Occipital lobe (tissue), 2 donors: ENCODE measurements around the gene SULT4A1. TPM values are rescaled to one million over a fixed set of nuclear protein-coding genes. Genes with fewer than 3 reads are reported as not detected.

Experiments
- DNase-seq: peaks from one replicate; lab custom pipeline; 2025; lab: John Stamatoyannopoulos, UW
- total RNA-seq: library from RNA; depleted of rRNA; stranded (reverse); fragments of >200 nt; gene quantifications from one replicate; pipeline ENCODE4 v1.2.3, GENCODE V29; 2014

Gene SULT4A1
- total RNA-seq, 1 donor from 2014 or later: 51.6 TPM

- no peak for DNase-seq
Measured at GRCh38 chr22:43828998-43829782, 33.1 kb downstream of the SULT4A1 start.

GRCh38 chr22:43828725-43828997 is 33.7 kb downstream of the SULT4A1 start:
- DNase-seq: no peak

GRCh38 chr22:43827926-43828724 is 34.2 kb downstream of the SULT4A1 start:
- no peak for DNase-seq

GRCh38 chr22:43827003-43827735 is 35.1 kb downstream of the SULT4A1 start:
- no peak for DNase-seq

- no peak for DNase-seq
Measured at GRCh38 chr22:43826142-43827002, 35.9 kb downstream of the SULT4A1 start.

- DNase-seq: no peak
Measured at GRCh38 chr22:43825651-43826050, 36.7 kb downstream of the SULT4A1 start.

GRCh38 chr22:43824724-43825420 is 37.4 kb downstream of the SULT4A1 start:
- DNase-seq: no peak

- no peak for DNase-seq
Measured at GRCh38 chr22:43823911-43824665, 38.2 kb downstream of the SULT4A1 start.

- DNase-seq: peak; percentile 43
Measured at GRCh38 chr22:43823353-43823908, 38.9 kb downstream of the SULT4A1 start.

- DNase-seq: no peak
Measured at GRCh38 chr22:43821606-43822425, 40.5 kb downstream of the SULT4A1 start.

- no peak for DNase-seq
Measured at GRCh38 chr22:43820651-43821305, 41.5 kb downstream of the SULT4A1 start.

GRCh38 chr22:43819931-43820640 is 42.2 kb downstream of the SULT4A1 start:
- no peak for DNase-seq

GRCh38 chr22:43819421-43819921 is 42.8 kb downstream of the SULT4A1 start:
- no peak for DNase-seq

- DNase-seq: no peak
Measured at GRCh38 chr22:43818981-43819380, 43.3 kb downstream of the SULT4A1 start.

GRCh38 chr22:43817402-43817801 is 44.9 kb downstream of the SULT4A1 start:
- DNase-seq: no peak

GRCh38 chr22:43814264-43814663 is 48.0 kb downstream of the SULT4A1 start:
- DNase-seq: no peak

GRCh38 chr22:43812890-43813289 is 49.4 kb downstream of the SULT4A1 start:
- DNase-seq: no peak
